HepG2 (cell line): Measurements from ENCODE around the gene CHRNB2. TPM values are rescaled to one million over a fixed set of nuclear protein-coding genes. Genes with fewer than 3 reads are reported as not detected.

Source experiments
- ATAC-seq: fragments of 200-7000 bp; cut with Tn5 transposase; 3 replicates; pipeline ENCODE4 v1.9.1; 2020; ENCODE audit warnings: mild to moderate bottlenecking, moderate library complexity
- BruUV-seq: library from RNA; stranded (reverse); fragments of 400-500 nt; replicated peaks from 2 replicates; lab custom pipeline; 2021; lab: Mats Ljungman, UMichigan
- CTCF ChIA-PET: fragments of 300-600 bp; formaldehyde crosslinking; extraction: SDS; loops from one replicate; lab custom pipeline; 2021; ENCODE audit warnings: low total read pairs, inconsistent platforms, low intra/inter-chr PET ratio; lab: Yijun Ruan, JAX
- POLR2A ChIA-PET: fragments of 350-600 bp; sonication (Branson Sonifier 250); formaldehyde crosslinking; loops from one replicate; lab custom pipeline; 2020; ENCODE audit warnings: antibody characterized with exemption, inconsistent platforms; lab: Yijun Ruan, JAX
- DNase-seq: peaks from one replicate; pipeline ENCODE4 v3.0.0-alpha.2; 2015; ENCODE audit warnings: low spot score
- FAIRE-seq: peaks from 3 replicates; lab custom pipeline; 2011; peaks lifted over from hg19 to GRCh38; lab: Jason Lieb, UNC
- H2AFZ ChIP-seq: one replicate; pipeline ENCODE4 v1.6.1; 2011; ENCODE audit warnings: low read length, inconsistent platforms
- H3K27ac ChIP-seq: fragments of 300-600 bp; 3 replicates; pipeline ENCODE4 v1.8.0; 2011; ENCODE audit warnings: mixed run types, mild to moderate bottlenecking, mixed read lengths, low read length, inconsistent platforms; ENCODE audit not compliant: insufficient read depth; ENCODE audit errors: extremely low read length
- H3K27me3 ChIP-seq, 2 experiments: fragments of 200-600 bp in 1 of 2; 2 replicates in 1 of 2; 3 replicates in 1 of 2; pipeline versions ENCODE4 v1.6.0 to v1.8.0; 2011; ENCODE audit warnings: low read length in 2 of 2, mild to moderate bottlenecking in 2 of 2, moderate library complexity in 2 of 2, inconsistent platforms in 1 of 2; ENCODE audit not compliant: insufficient read depth in 2 of 2, control insufficient read depth in 1 of 2
- H3K36me3 ChIP-seq, 2 experiments: fragments of 200-600 bp in 1 of 2; replicated peaks in 1 of 2; 2 replicates in 1 of 2; 3 replicates in 1 of 2; pipeline versions ENCODE4 v1.5.1 to v1.8.0; 2011; ENCODE audit warnings: low read length in 2 of 2, inconsistent platforms in 1 of 2; ENCODE audit not compliant: insufficient read depth in 2 of 2, control insufficient read depth in 1 of 2
- H3K4me1 ChIP-seq: 2 replicates; pipeline ENCODE4 v1.5.1; 2012; ENCODE audit warnings: low read length, inconsistent platforms; ENCODE audit not compliant: insufficient read depth
- H3K4me2 ChIP-seq: 2 replicates; pipeline ENCODE4 v1.6.0; 2011; ENCODE audit warnings: low read depth, low read length, inconsistent platforms
- H3K4me3 ChIP-seq, 3 experiments: fragments of 200-600 bp in 1 of 3; sonication (generic), shearing (Covaris generic) in 1 of 3; replicated peaks in 1 of 3; 2 replicates each; pipeline ENCODE4 v1.5.1; 2011 to 2016; ENCODE audit warnings: low read length in 3 of 3, inconsistent platforms in 2 of 3, low read depth in 2 of 3, mild to moderate bottlenecking in 2 of 3, control low read depth in 1 of 3, mixed read lengths in 1 of 3; ENCODE audit not compliant: insufficient read depth in 1 of 3
- H3K79me2 ChIP-seq: one replicate; pipeline ENCODE4 v1.6.1; 2011; ENCODE audit warnings: low read length, inconsistent platforms; ENCODE audit not compliant: insufficient read depth
- H3K9ac ChIP-seq: 2 replicates; pipeline ENCODE4 v1.6.0; 2011; ENCODE audit warnings: mild to moderate bottlenecking, low read depth, low read length, inconsistent platforms; ENCODE audit not compliant: insufficient read depth
- H3K9me3 ChIP-seq: 2 replicates; pipeline ENCODE4 v1.5.1; 2012; ENCODE audit warnings: mild to moderate bottlenecking, low read length
- H4K20me1 ChIP-seq: 2 replicates; pipeline ENCODE4 v1.6.0; 2011; ENCODE audit warnings: inconsistent platforms, mild to moderate bottlenecking, low read length, moderate library complexity; ENCODE audit not compliant: insufficient read depth
- FOXP1 ChIP-seq, 2 experiments: fragments of 450-650 bp in 1 of 2; IDR thresholded peaks; 2 replicates each; pipeline ENCODE4 v1.6.1; 2017 to 2018; ENCODE audit warnings: antibody characterized with exemption in 1 of 2
- RBFOX2 ChIP-seq: fragments of 200-400 bp; formaldehyde crosslinking; IDR thresholded peaks from 2 replicates; pipeline ENCODE4 v1.6.1; 2017; ENCODE audit warnings: low read depth, mild to moderate bottlenecking, low read length
- REL ChIP-seq: sonication (generic); formaldehyde crosslinking; conservative IDR thresholded peaks from 2 replicates; pipeline ENCODE4 v1.8.0; 2022; ENCODE audit warnings: mild to moderate bottlenecking, missing genetic modification reagents, moderate library complexity
- SMYD3 ChIP-seq: sonication (generic); formaldehyde crosslinking; IDR thresholded peaks from 2 replicates; pipeline ENCODE4 v1.8.1; 2023; ENCODE audit warnings: mild to moderate bottlenecking, missing genetic modification reagents
- WGBS: methylation state at CpG from one replicate; pipeline ENCODE4 v1.1.6; 2017; ENCODE audit warnings: low lambda C conversion rate; 5-methylcytosine and 5-hydroxymethylcytosine counted together
- in situ Hi-C: cut with HindIII; loops from 2 replicates; pipeline ENCODE4 v1.10.0; 2017; ENCODE audit warnings: low pct_unique_long_range_greater_than_20kb; ENCODE audit not compliant: extremely low pct_ligation_motif_present
- intact Hi-C: fragments of 100-400 bp; cut with micrococcal nuclease; formaldehyde crosslinking; loops from one replicate; pipeline ENCODE4 v1.10.0; 2022; ENCODE audit not compliant: unreplicated experiment
- polyA plus RNA-seq, 8 experiments: library from polyadenylated mRNA; depleted of rRNA in 3 of 8; stranded (reverse) in 7 of 8; unstranded in 1 of 8; fragments of >200 nt; fragmentation: Illumina TruSeq in 4 of 8; extraction: Trizol in 4 of 8; gene quantifications; 2 replicates each; pipeline versions ENCODE4 v1.2.1 to v1.2.3, GENCODE V29; 2011 to 2016; ENCODE audit warnings: low read depth in 4 of 8, missing spikeins in 1 of 8, mixed read lengths in 1 of 8; ENCODE audit not compliant: insufficient read depth in 1 of 8
- total RNA-seq, 5 experiments: library from RNA; depleted of rRNA; stranded (reverse); fragments of >200 nt; fragmentation: Illumina TruSeq; extraction: Trizol; gene quantifications; 2 replicates each; pipeline ENCODE4 v1.2.3, GENCODE V29; 2016; ENCODE audit warnings: low read depth in 1 of 5
- TF ChIP-seq, protein P1 (sequence below): sonication (generic); formaldehyde crosslinking; IDR thresholded peaks from 2 replicates; pipeline ENCODE4 v1.5.1; 2020; ENCODE audit warnings: mild to moderate bottlenecking, missing genetic modification reagents, borderline replicate concordance
- TF ChIP-seq, protein P2 (sequence below): sonication (generic); formaldehyde crosslinking; IDR thresholded peaks from 2 replicates; pipeline ENCODE4 v1.4.0; 2020; ENCODE audit warnings: low read depth, missing genetic modification reagents
- TF ChIP-seq, protein P3 (sequence below), 2 experiments: sonication (generic) in 1 of 2; formaldehyde crosslinking in 1 of 2; IDR thresholded peaks; 2 replicates each; pipeline versions ENCODE4 v1.5.1 to v1.6.1; 2011 to 2020; ENCODE audit warnings: borderline replicate concordance in 1 of 2, low read depth in 1 of 2, low read length in 1 of 2, mild to moderate bottlenecking in 1 of 2, missing genetic modification reagents in 1 of 2, moderate library complexity in 1 of 2

The CHRNB2 gene
- total and polyA plus RNA-seq, 2 of the 13 experiments (the other 11 are each of a cell fraction or from before 2014, with no cell fraction given): 0.03 to 0.07 TPM

DNA sequence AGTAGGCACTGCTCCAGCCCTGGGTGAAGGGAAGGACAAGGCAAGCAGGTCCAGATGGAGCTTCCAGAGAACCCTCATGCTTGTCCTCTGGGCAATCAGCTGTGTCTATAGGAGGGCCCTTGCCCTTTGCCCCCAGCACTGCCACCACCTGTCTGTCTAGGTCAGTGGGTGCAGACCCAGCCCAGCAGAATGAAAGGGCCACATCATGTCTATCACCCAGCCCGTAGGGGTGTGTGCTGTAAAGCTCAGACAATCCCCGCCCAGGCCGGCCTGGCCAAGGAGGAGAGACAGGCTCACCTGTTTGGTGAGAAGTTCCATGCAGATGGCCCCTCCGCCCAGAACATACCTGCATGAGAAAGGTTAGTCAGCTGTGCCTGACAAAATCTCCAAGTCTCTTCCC lies 16.1 kb upstream of the CHRNB2 start (continued):
- TF ChIP-seq, protein P1, sequence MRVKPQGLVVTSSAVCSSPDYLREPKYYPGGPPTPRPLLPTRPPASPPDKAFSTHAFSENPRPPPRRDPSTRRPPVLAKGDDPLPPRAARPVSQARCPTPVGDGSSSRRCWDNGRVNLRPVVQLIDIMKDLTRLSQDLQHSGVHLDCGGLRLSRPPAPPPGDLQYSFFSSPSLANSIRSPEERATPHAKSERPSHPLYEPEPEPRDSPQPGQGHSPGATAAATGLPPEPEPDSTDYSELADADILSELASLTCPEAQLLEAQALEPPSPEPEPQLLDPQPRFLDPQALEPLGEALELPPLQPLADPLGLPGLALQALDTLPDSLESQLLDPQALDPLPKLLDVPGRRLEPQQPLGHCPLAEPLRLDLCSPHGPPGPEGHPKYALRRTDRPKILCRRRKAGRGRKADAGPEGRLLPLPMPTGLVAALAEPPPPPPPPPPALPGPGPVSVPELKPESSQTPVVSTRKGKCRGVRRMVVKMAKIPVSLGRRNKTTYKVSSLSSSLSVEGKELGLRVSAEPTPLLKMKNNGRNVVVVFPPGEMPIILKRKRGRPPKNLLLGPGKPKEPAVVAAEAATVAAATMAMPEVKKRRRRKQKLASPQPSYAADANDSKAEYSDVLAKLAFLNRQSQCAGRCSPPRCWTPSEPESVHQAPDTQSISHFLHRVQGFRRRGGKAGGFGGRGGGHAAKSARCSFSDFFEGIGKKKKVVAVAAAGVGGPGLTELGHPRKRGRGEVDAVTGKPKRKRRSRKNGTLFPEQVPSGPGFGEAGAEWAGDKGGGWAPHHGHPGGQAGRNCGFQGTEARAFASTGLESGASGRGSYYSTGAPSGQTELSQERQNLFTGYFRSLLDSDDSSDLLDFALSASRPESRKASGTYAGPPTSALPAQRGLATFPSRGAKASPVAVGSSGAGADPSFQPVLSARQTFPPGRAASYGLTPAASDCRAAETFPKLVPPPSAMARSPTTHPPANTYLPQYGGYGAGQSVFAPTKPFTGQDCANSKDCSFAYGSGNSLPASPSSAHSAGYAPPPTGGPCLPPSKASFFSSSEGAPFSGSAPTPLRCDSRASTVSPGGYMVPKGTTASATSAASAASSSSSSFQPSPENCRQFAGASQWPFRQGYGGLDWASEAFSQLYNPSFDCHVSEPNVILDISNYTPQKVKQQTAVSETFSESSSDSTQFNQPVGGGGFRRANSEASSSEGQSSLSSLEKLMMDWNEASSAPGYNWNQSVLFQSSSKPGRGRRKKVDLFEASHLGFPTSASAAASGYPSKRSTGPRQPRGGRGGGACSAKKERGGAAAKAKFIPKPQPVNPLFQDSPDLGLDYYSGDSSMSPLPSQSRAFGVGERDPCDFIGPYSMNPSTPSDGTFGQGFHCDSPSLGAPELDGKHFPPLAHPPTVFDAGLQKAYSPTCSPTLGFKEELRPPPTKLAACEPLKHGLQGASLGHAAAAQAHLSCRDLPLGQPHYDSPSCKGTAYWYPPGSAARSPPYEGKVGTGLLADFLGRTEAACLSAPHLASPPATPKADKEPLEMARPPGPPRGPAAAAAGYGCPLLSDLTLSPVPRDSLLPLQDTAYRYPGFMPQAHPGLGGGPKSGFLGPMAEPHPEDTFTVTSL (CRISPR knock-in tag): no peak
- no peak for TF ChIP-seq REL (CRISPR knock-in tag)

DNA sequence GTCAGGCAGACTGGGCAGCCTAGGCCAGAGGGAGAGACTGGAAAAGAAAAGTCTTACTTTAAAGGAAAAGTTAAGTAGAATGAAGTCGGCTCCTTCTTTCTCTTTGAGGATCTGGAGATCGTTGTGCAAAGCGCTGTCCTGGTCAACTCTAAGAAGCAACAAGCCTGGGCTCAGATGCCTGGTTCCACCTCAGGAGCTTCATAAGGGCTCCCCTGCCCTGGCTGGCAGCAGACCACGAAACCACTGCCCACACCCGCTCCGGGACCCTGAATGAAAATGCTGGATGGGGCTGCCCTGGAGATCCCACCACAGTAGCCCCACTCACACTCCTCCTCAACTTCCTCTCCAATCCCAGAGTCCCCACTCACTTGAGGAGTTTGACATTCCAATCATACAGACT lies 15.5 kb upstream of the CHRNB2 start:
- intact Hi-C loops (no loop called here), in situ Hi-C loops (no loop called here)
- Histone ChIP-seq H3K36me3 (peaks cover 39 to 72% of the 10 kb centered on the region in 2 experiments), H3K9ac (no peak overlapping the region), H3K4me3 (no peak overlapping the region), H3K4me1 (peaks cover 37% of the 10 kb centered on the region), H3K79me2 (peaks cover 20% of the 10 kb centered on the region), H3K4me2 (no peak overlapping the region), H4K20me1 (no peaks in the 10 kb centered on the region; the same call in 1 of the 2 replicates), H3K27ac (no peak overlapping the region), H3K9me3 (no peaks in the 10 kb centered on the region), H3K27me3 (no peaks in the 10 kb centered on the region), H2AFZ (no peak overlapping the region)
- WGBS: 97% methylated on average over 5 of the region's 6 CpGs
- ChIA-PET POLR2A (no interaction called here), CTCF (no interaction called here)
- BruUV-seq: no TSS peak
- ATAC-seq (no peak), DNase-seq (no peak), FAIRE-seq (no peak)
- TF ChIP-seq, protein P2, sequence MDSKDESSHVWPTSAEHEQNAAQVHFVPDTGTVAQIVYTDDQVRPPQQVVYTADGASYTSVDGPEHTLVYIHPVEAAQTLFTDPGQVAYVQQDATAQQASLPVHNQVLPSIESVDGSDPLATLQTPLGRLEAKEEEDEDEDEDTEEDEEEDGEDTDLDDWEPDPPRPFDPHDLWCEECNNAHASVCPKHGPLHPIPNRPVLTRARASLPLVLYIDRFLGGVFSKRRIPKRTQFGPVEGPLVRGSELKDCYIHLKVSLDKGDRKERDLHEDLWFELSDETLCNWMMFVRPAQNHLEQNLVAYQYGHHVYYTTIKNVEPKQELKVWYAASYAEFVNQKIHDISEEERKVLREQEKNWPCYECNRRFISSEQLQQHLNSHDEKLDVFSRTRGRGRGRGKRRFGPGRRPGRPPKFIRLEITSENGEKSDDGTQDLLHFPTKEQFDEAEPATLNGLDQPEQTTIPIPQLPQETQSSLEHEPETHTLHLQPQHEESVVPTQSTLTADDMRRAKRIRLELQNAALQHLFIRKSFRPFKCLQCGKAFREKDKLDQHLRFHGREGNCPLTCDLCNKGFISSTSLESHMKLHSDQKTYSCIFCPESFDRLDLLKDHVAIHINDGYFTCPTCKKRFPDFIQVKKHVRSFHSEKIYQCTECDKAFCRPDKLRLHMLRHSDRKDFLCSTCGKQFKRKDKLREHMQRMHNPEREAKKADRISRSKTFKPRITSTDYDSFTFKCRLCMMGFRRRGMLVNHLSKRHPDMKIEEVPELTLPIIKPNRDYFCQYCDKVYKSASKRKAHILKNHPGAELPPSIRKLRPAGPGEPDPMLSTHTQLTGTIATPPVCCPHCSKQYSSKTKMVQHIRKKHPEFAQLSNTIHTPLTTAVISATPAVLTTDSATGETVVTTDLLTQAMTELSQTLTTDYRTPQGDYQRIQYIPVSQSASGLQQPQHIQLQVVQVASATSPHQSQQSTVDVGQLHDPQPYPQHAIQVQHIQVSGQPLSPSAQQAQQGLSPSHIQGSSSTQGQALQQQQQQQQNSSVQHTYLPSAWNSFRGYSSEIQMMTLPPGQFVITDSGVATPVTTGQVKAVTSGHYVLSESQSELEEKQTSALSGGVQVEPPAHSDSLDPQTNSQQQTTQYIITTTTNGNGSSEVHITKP (CRISPR knock-in tag): no peak
- 0 out of 2 replicates have a peak, but pooled peaks have one; percentile 6 for TF ChIP-seq RBFOX2
- TF ChIP-seq SMYD3 (CRISPR knock-in tag): no peak
- TF ChIP-seq FOXP1 (IDR thresholded peaks at IDR 0.05): no peak
- TF ChIP-seq FOXP1 (CRISPR knock-in tag; IDR thresholded peaks at IDR 0.05): no peak
- TF ChIP-seq, protein P3, sequence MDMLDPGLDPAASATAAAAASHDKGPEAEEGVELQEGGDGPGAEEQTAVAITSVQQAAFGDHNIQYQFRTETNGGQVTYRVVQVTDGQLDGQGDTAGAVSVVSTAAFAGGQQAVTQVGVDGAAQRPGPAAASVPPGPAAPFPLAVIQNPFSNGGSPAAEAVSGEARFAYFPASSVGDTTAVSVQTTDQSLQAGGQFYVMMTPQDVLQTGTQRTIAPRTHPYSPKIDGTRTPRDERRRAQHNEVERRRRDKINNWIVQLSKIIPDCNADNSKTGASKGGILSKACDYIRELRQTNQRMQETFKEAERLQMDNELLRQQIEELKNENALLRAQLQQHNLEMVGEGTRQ (IDR thresholded peaks at IDR 0.05; ENCODE audit: low read depth, low read length): no peak
- TF ChIP-seq, protein P3 (CRISPR knock-in tag; IDR thresholded peaks at IDR 0.05; ENCODE audit: borderline replicate concordance): no peak
